Stimulated activated CD4-positive, alpha-beta T cell treated with anti-CD3 and anti-CD28 coated beads, TNF-alpha, amount 100 ng/mL, for 24 hours (primary cell): ENCODE results near the gene TSPAN15.

ENCODE experiments used
- DNase-seq, 3 experiments: peaks; one replicate each; pipeline ENCODE4 v3.0.0-alpha.2; 2020; ENCODE audit warnings: low read depth in 3 of 3

The TSPAN15 gene

GRCh38 chr10:69549959-69550358 lies 98.7 kb downstream of the TSPAN15 start:
- DNase-seq = no peak

GRCh38 chr10:69552268-69552667 lies 101.0 kb downstream of the TSPAN15 start:
- DNase-seq = no peak

- no peak for DNase-seq
These were observed 102.1 kb downstream of the TSPAN15 start for GRCh38 chr10:69553328-69553727.

GRCh38 chr10:69554611-69555010 lies 103.3 kb downstream of the TSPAN15 start:
- DNase-seq = no peak
